Astrocyte (in vitro differentiated cells and primary cell): ENCODE data around the gene RNF150.

Experiments
- CTCF ChIP-seq: IDR thresholded peaks from 2 replicates; pipeline ENCODE4 v1.5.1; 2011; ENCODE audit warnings: low read depth, mild to moderate bottlenecking, inconsistent platforms, low read length, moderate library complexity; ENCODE audit not compliant: insufficient read depth
- EZH2 ChIP-seq: IDR thresholded peaks from 2 replicates; pipeline ENCODE4 v1.6.1; 2012; ENCODE audit warnings: mild to moderate bottlenecking, low read length, inconsistent platforms; ENCODE audit not compliant: insufficient read depth

- TF ChIP-seq CTCF, result no peak
- TF ChIP-seq EZH2, result no peak
Measured at GRCh38 chr4:140944199-140944515, 189.1 kb downstream of the RNF150 start.
